GM21381 (cell line): ENCODE measurements around the gene CPE.
A peak's percentile ranks its signal among the peaks of the same experiment; 100 is the strongest.
"Not testable (repeated sequence)": the region's sequence is repeated elsewhere in the genome, so short reads cannot be mapped to it uniquely, and the experiment has no call there.

ENCODE experiments used
- ATAC-seq: cut with Tn5 transposase; IDR thresholded peaks from one replicate; pipeline ENCODE4 v1.9.1; 2021; ENCODE audit warnings: mild to moderate bottlenecking, moderate library complexity; ENCODE audit not compliant: unreplicated experiment

CPE gene

DNA sequence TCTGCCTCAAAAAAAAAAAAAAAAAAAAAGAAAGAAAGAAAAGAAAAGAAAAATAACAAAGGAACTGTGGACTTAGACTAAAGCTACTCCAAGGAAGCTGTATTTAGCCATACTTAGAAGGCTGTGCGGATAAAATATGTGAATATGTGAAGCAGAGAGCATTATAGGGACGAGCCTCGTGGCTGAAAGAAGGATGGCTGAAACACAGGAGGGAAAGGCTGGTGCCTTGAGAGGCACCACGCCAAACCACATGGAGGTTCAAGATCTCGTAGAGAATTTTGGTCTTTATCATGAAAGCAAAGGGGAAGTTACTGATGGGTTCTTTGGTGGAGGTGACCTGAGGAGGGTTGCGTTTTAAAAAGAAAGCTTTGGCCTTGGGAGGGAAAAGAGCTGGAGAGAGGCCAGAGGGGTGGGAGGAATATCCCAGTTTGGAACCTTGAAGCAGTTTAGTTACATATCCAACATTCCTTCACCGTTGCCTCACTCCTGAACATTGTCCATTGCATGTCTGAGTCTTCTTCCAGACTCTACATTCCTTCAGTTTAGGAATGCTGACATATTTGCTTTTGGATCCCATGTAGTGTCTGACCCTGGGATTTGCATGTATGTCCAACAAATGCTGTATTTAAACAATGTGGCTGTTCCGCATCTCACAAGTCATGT, 82.5 kb downstream of the CPE start:
- no peak for ATAC-seq

DNA sequence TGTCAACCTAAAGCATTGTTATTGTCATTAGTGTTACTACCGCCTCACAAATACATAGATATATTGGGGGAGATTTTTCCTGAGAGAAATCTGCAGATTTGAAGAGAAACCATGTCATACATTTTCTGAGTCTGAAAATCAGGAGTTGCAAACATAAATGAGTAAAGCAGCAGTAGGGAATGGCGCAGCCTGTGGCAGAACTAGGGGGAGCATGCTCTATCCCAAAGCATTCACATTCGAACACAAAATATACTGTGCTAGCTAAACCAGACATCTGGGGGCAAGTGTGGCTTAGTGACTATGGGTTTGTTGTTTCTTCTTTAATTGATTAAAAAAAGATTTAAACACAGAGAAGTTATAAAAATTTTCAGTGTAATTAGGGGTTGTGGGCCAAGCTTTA, 83.2 kb downstream of the CPE start:
- no peak for ATAC-seq

DNA sequence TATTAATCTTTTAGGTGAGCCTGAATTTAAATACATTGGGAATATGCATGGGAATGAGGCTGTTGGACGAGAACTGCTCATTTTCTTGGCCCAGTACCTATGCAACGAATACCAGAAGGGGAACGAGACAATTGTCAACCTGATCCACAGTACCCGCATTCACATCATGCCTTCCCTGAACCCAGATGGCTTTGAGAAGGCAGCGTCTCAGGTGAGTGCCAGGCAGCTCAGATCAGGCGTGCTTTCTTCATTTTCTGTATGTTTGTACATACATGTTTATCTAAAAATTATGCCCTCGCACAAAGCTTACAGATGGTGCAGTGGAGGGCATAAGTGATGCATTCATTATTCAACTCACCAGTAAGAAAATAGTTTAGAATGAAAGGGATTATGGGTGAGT, 85.6 kb downstream of the CPE start:
- no peak for ATAC-seq

DNA sequence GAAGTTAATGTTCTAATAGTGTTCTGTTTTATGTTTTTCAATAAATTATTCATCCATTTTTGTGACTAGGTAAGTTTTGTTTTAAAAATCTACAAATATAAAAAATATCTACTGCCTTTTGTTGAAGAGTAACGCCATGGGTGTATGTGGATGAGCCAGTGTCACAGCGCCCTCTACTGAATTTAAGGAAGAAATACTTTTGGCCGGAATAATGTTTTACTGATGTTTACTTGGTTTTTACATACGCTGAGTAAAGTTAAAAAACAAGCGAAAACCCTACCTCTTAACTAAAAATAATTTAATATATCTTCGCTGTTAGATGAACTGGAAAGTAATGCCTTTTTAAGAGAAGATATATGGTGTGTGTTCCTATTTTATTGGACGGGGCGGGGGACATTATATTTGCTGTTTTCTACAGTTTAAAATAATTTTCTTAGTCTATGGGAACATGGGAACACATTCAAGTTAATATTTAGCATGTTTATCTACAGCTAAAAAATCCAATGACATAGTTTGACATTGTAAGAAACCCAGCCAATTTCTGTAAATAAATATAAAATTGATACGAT, 86.1 kb downstream of the CPE start:
- ATAC-seq, result peak; percentile 64

DNA sequence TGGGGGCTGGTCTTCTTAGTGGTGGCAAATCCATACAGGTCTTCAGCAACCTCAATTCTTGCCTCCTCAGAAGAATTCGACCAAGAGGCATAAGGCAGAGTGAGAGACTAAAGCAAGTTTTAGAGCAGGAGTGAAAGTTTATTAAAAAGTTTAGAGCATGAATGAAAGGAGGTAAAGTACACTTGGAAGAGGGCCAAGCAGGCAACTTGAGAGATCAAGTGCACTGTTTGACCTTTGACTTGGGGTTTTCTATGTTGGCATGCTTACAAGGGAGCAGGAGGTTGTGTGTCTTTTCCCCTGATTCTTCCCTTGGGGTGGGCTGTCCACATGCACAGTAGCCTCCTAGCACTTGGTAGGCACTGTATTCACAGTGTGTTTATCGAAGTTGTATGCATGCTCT, 91.2 kb downstream of the CPE start:
- ATAC-seq, result no peak

DNA sequence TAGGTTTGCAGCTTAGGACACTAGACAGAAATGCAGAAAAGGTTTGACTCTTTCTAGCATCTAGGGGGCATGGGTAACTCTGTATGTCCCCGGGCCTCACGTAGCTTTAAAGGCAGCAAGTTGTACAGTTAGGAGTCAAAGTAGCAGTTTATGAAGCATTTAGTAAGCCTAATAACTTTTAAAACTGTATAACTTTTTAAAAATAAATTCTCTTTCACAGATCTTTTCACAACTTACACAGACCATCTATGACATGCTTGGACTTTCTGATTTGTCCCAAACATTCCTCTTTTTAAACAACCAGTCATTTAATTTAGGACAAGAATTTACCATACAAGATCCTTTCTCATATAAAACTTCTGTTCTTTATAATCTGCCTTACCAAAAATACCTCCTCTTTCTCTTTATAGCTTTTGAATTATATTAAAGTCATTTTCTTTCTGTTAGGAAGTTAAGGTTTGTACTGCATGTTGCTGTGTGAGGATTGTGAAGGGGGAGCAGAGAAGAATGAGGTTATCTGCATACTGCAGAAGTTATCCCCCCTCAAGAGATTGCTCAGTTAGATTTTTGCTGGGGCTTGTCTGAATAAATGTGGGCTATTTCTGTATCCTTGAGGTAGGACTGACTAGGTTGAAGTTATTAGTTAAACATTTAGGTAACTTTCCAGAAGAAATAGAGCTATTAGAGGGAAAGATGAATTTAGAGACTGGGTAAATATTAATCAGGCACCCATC, 94.3 kb downstream of the CPE start:
- ATAC-seq, result no peak

DNA sequence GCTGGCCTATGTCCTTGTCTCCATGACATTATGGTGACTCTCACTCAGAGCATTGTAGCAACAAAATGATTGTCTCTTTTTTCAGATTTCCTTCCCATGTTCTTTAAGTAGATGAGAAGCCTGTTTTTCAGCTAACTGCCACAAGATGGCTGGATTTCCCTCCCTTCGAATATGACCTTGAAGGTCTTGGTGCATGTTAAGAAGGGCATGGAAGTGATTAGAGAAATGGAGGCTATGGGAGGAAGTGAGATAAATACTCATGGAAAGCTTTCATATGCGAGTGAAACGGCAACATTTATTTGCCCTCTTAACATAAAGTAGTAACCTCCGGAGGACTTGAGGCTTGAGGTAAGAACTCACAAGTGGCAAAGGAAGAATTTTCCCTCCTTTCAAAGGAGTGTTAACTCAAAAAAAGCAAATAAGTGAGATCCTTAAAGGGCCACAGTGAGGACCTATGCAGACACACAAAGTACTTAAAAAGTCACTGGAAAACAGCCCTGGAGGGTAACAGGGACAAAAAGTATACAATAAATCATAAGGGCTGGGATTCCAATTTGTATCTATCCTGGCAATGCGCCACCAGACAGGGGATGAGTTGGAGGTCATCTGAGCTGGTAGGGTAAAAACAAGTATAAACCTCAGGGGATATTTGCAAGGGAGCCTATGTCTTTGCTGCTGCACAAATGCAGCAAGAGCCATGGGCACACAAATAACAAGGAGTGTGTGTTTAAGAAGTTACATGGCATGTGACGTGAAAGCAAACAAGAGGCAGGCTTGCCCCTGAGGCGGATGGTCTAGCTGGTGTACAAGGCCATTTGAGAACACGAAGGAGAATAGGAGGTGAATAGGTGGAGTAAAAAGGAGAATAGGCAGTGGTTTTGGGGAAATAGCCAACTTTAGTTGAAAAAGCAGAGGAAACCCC, 96.2 kb downstream of the CPE start:
- no peak for ATAC-seq

DNA sequence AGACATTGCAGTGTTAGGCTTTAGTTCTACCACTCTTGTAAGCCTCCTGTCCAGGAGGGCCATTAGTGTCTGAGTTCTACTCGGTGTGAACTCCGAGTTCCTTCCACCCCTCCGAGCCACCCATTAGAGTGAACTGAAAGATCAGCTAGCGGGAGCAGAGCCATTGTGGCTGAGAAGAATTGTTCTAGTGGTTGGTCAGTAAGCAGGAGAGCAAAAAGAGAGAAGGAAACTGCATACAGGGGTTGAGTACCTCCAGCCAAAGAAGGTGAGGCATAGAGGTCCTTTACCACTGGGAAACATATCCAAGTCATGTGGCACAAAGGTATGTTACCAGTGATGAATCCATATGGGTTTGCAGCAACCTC, 96.9 kb downstream of the CPE start:
- no peak for ATAC-seq

DNA sequence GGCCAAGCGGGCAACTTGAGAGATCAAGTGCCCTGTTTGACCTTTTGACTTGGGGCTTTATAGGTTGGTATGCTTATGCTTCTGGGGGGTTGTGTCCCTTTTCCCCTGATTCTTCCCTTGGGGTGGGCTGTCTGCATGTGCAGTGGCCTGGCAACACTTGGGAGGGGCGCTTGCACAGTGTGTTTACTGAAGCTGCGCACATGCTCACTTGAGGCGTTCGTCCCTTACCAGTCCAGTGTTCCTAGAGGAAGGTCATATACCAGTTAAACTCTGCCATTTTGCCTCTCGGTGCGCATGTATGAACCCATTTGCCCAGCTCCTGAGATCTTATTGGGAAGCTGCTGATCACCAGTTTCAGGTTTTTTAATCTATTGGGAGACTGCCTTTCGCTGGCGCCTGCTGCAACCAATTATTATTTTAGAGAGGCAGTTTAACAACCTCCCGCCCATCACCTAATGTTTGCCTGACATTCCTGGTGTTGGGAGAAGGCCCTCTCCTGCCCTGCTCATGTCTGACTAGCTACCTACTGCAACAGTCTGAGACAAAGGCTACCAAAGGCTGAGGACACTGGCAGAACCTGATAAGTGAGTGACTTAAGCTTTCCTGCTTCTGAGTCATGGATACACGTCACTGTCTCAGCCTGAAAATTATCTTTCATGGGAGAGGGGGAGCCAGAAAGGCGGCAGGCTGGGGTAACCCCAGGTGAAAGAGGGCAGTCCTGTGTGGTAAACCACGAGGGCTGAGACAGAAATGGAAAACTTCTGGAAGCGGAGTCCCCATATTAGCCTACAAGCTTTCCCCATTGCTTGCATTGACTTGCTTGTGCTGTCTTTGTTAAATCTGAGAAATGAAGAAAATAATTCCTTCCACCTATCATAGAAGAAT, 97.6 kb downstream of the CPE start:
- no peak for ATAC-seq

DNA sequence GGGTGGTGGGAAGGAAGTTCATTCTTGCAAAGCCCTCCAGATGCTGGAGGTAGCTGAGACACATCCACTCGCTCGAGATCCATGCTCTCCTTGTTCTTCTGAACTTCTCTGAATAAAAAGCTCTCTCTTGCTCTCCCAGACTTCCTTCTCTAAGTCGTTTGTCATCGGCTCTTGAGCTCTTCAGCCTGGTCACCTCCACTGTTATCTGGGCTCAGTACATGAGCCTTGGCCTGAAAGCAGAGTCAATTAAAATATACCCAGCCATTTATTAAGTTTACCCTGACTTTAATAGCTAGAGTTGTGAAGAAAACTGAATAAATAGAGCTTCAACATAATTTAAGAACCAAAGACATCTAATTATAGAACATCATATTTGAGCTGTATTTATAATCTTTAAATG, 99.0 kb downstream of the CPE start:
- no peak for ATAC-seq

DNA sequence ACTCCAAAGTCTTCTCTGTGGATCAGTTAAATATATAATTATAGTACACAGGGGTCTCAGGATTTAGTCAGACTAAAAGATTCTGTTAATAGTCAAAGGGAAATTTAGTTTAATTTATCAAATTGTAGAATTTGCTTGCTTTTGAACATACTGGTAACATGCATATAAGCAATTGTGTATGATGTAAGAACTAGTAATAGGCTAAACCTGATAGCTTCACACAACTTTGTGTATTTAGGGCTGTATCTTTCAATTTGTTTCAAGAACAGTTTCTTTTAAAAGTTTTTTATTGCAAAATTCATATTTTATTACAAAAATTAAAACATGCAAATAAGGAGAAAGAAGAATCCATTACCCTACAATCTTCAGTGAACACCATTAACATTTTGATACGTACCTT, 99.5 kb downstream of the CPE start:
- no peak for ATAC-seq

DNA sequence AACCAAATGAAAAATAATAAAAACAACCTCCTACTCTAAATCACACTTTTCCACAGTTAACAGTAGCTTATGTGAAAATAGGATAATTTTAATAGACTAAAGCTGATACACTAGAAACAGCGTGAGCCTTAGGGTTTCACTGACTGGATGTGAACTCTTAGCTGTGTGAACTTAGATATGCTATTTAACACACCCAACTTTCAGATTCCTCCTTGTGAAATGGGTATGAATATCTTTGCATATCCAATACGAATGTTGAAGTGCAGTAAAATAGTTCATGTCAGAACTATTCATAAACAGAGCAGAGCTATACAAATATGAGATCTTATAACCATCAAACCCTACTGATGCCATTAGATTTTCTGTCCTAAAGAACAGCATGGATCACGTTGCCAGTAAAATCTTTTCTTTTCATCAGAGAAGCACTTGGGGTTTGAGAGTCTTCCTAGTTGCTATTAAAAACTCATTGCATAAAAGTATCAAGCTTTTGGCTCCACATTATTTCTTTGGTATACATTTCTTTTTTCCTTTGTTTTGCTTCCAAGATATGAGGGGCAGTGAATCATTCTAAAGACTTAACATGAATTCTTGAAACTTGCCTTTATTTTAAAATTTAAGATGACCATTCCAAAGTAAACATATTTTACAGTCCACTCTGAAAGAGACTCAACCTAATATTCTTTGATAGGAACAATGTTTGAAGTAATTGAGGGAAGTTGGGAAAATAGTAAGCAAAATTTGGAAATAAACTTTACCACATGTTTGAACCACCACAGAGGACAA, 102.4 kb downstream of the CPE start:
- no peak for ATAC-seq

DNA sequence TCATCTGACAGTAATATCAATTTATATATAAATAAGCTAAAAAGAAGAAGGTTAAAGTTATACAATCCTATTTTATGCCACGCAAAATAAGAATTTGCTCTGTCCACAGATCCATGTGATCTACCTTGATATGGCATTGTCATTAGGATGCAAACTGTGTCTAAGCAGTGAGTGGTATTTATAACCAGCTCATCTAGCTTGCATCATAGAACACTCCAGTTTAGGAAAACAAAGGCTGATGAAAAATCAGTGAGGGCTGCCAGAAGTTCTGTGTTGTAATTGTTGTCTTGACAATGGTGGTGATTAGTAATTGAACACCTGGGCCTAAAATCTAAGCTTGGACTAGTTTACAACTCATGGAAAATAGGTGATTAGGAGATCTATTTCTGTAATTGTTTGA, 111.0 kb downstream of the CPE start:
- no peak for ATAC-seq

DNA sequence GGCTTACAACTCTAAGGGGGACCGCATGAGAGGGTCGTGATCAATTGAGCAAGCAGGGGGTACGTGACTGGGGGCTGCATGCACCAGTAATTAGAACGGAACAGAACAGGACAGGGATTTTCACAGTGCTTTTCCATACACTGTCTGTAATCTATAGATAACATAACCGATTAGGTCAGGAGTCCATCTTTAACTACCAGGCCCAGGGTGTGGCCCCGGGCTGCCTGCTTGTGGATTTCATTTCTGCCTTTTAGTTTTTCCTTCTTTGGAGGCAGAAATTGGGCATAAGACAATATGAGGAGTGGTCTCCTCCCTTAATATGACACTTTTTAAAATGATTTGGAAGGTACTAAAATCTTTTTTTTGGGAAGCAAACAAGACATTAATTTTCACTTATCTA, 113.8 kb downstream of the CPE start:
- ATAC-seq, result not testable (repeated sequence)

DNA sequence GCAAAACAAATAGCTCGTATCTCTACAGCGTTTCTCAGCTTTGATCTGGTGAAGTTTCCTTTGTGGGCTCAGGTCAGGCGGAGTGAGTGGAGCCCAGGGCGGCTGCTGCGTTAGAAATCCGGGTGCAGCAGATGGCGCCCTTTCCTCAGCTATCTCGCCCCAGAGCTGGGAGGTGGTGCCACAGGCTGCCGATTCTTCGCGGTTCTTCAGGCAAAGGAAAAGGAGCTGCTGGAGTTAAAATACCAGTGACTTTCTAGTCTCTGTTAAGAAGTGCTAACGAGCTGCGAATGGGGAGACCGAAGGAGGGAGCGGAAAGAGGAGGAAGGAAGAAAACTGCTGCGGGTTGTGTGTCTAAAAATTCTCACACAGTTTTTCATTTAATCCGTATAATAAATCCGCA, 114.6 kb downstream of the CPE start:
- ATAC-seq, result peak; percentile 97

DNA sequence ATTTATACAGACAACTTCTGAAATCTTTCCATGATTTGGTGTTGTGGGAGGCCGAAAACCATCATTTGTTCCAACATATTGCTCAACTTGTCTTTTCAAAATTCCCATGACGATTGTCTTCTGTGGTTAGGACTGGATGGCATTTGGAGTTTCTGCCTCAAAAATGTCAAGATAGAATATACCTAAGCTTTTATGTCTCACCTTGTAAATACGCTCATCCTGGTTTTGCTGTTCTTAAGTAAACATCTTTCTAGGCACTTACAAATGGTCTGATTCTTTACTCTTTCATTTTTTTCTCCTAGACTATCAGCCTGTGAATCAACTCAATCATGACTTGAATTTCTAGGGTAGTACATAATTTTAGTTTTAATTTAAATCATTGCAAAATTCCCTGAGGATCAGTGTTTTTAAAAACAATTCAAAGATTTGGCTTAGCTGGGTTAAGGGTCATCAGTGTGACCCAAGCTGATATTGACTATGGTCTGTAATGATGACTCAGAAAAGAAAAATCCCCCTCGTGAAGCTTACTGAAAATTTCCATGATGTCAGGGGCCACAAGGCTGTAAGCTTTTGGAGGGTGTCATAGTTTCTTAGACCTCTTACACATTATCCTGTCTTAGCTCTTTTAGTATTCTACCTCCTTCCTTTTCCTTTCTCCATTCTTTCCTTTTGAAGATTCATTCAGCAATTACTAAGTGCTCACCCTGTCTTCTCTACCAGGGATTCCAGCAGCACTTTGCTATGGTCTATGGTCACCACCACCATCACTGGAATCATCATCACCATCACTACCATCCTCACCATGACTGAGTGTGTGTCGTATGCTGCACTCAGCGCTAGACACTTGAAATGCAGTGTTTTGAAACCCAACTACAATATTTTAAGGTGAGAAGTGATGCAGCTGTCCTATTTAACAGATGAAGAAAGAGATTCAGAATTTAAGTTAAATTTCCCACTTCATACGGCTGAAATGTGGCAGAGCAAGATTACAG, 124.4 kb downstream of the CPE start:
- peak; percentile 52 for ATAC-seq

DNA sequence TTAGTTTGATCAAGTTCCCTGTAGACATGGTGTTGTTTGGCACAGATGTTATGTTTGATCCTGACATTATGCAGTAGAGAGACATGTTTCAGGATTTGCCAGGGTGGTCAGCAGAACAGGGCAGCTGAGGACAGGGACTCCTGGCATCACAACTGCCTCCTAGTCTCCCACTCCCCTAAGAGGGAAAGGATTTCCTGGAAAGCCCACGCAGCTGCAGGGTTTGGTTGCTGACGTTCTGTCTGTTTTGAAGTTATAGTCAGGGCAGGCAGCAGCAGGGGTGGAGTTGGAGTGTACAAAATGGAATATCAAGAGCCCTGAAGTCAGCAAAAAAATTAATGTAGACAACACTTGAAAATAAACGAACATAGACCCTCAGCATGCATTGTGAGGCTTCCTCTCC, 125.4 kb downstream of the CPE start:
- no peak for ATAC-seq
